ENCODE measurements around the gene ZNF518B.

The ZNF518B gene

DNA sequence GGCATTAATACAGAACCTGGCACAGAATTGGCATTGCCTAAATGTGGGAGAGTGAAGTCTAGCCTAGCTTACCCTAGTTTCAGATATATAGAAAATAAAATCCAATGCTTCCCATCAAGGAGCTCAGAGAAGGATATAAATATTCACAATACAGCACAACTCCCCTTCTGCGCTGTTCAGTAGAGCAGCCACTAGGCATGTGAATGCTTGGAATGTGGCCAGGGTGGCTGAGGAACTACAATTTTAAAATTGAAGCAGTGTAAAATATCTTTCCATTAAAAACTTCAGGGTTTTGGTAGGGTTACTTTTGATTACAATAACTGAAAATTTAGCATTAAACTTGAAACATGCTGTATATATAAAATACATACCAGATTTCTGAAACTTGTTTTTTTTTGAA, 19.5 kb downstream of the ZNF518B start:
- no peak for TF ChIP-seq TAF1 (IDR thresholded peaks at IDR 0.05; ENCODE audit: borderline replicate concordance, insufficient read depth, low read length)
- TF ChIP-seq SIN3A (IDR thresholded peaks at IDR 0.05; ENCODE audit: borderline replicate concordance, insufficient read depth, low read length): no peak
- TF ChIP-seq, protein P1, sequence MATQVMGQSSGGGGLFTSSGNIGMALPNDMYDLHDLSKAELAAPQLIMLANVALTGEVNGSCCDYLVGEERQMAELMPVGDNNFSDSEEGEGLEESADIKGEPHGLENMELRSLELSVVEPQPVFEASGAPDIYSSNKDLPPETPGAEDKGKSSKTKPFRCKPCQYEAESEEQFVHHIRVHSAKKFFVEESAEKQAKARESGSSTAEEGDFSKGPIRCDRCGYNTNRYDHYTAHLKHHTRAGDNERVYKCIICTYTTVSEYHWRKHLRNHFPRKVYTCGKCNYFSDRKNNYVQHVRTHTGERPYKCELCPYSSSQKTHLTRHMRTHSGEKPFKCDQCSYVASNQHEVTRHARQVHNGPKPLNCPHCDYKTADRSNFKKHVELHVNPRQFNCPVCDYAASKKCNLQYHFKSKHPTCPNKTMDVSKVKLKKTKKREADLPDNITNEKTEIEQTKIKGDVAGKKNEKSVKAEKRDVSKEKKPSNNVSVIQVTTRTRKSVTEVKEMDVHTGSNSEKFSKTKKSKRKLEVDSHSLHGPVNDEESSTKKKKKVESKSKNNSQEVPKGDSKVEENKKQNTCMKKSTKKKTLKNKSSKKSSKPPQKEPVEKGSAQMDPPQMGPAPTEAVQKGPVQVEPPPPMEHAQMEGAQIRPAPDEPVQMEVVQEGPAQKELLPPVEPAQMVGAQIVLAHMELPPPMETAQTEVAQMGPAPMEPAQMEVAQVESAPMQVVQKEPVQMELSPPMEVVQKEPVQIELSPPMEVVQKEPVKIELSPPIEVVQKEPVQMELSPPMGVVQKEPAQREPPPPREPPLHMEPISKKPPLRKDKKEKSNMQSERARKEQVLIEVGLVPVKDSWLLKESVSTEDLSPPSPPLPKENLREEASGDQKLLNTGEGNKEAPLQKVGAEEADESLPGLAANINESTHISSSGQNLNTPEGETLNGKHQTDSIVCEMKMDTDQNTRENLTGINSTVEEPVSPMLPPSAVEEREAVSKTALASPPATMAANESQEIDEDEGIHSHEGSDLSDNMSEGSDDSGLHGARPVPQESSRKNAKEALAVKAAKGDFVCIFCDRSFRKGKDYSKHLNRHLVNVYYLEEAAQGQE (IDR thresholded peaks at IDR 0.05; ENCODE audit: insufficient read depth in 1 of 2, low read depth in 2 of 2, low read length in 2 of 2): no peak
- TF ChIP-seq POLR2AphosphoS5 (IDR thresholded peaks at IDR 0.05; ENCODE audit: low read depth, low read length): no peak
- TF ChIP-seq FOXP2 (optimal IDR thresholded peaks at IDR 0.05; ENCODE audit: borderline replicate concordance, extremely low read depth, extremely low read length, insufficient read depth): no peak

GRCh38 chr4:10421344-10422055, 35.7 kb downstream of the ZNF518B start:
- TF ChIP-seq FOXP2 (optimal IDR thresholded peaks at IDR 0.05; ENCODE audit: borderline replicate concordance, extremely low read depth, extremely low read length, insufficient read depth): no peak
- no peak for TF ChIP-seq TAF1 (IDR thresholded peaks at IDR 0.05; ENCODE audit: borderline replicate concordance, insufficient read depth, low read length)
- TF ChIP-seq, protein P1 (IDR thresholded peaks at IDR 0.05; ENCODE audit: insufficient read depth in 1 of 2, low read depth in 2 of 2, low read length in 2 of 2): no peak
- no peak for TF ChIP-seq SIN3A (IDR thresholded peaks at IDR 0.05; ENCODE audit: borderline replicate concordance, insufficient read depth, low read length)
- no peak for TF ChIP-seq POLR2AphosphoS5 (IDR thresholded peaks at IDR 0.05; ENCODE audit: low read depth, low read length)

GRCh38 chr4:10417740-10418139, 39.5 kb downstream of the ZNF518B start:
- TF ChIP-seq POLR2AphosphoS5 (IDR thresholded peaks at IDR 0.05; ENCODE audit: low read depth, low read length) (no peak), SIN3A (IDR thresholded peaks at IDR 0.05; ENCODE audit: borderline replicate concordance, insufficient read depth, low read length) (no peak), FOXP2 (optimal IDR thresholded peaks at IDR 0.05; ENCODE audit: borderline replicate concordance, extremely low read depth, extremely low read length, insufficient read depth) (no peak), TAF1 (IDR thresholded peaks at IDR 0.05; ENCODE audit: borderline replicate concordance, insufficient read depth, low read length) (no peak)
- TF ChIP-seq, protein P1 (IDR thresholded peaks at IDR 0.05; ENCODE audit: insufficient read depth in 1 of 2, low read depth in 2 of 2, low read length in 2 of 2): no peak

- TF ChIP-seq POLR2AphosphoS5 (IDR thresholded peaks at IDR 0.05; ENCODE audit: low read depth, low read length) (no peak), SIN3A (IDR thresholded peaks at IDR 0.05; ENCODE audit: borderline replicate concordance, insufficient read depth, low read length) (no peak), TAF1 (IDR thresholded peaks at IDR 0.05; ENCODE audit: borderline replicate concordance, insufficient read depth, low read length) (no peak), FOXP2 (optimal IDR thresholded peaks at IDR 0.05; ENCODE audit: borderline replicate concordance, extremely low read depth, extremely low read length, insufficient read depth) (no peak)
- TF ChIP-seq, protein P1 (IDR thresholded peaks at IDR 0.05; ENCODE audit: insufficient read depth in 1 of 2, low read depth in 2 of 2, low read length in 2 of 2): no peak
These were observed 40.8 kb downstream of the ZNF518B start for GRCh38 chr4:10416441-10416840.
